ENCODE results near the gene PCDHGA6.

DNA sequence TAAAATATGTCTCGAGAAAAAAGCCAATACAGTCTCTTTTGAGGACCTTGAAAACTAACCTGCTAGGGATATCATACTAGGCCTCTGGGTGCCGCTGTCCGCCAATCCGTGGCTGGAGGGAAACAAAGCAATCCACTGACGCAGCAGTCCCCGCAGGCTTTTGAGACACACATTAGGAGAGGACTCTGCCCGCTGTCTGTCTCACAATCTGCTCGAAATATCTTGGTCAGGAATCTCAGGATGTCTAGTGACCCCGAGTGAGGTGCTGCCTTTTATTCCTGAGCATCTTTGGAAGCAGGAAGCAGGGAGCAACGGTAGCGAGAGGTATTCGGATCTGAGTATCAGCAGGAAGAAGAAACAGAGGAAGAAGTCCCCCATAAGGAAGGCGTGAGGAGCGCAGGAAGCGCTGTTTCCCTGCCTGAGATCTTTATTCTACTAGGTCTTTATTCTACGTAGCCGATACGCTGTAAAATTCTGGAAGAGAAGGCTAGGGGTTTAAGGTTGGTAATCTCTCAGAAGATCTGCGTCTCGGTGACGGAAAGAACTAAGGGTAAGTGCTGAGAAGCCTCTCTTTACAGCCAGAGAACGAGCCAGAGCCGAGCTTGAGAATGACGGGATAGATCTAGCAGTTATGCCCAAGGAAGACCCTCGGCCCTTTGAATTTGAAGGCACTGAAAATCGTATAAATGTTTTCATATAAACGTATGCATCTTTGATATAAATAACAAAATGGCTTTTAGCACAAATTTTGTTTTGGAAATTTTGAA lies 47.4 kb upstream of the PCDHGA6 start:
- TF ChIP-seq, protein P1, sequence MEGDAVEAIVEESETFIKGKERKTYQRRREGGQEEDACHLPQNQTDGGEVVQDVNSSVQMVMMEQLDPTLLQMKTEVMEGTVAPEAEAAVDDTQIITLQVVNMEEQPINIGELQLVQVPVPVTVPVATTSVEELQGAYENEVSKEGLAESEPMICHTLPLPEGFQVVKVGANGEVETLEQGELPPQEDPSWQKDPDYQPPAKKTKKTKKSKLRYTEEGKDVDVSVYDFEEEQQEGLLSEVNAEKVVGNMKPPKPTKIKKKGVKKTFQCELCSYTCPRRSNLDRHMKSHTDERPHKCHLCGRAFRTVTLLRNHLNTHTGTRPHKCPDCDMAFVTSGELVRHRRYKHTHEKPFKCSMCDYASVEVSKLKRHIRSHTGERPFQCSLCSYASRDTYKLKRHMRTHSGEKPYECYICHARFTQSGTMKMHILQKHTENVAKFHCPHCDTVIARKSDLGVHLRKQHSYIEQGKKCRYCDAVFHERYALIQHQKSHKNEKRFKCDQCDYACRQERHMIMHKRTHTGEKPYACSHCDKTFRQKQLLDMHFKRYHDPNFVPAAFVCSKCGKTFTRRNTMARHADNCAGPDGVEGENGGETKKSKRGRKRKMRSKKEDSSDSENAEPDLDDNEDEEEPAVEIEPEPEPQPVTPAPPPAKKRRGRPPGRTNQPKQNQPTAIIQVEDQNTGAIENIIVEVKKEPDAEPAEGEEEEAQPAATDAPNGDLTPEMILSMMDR (IDR thresholded peaks at IDR 0.05 in 4 of 5, conservative IDR thresholded peaks at IDR 0.05 in 1 of 5), result peak; percentile 49 to 79 (median 65)
- peak; percentile 53 to 64 for TF ChIP-seq POLR2A (IDR thresholded peaks at IDR 0.05)
